B cell (primary cell): ENCODE results near the gene LRATD1. TPM values are rescaled to one million over a fixed set of nuclear protein-coding genes. Genes with fewer than 3 reads are reported as not detected.

Experiments
- ATAC-seq: fragments of 200-7000 bp; cut with Tn5 transposase; one replicate; pipeline ENCODE4 v1.10.0; 2021; ENCODE audit warnings: low read depth, mild to moderate bottlenecking, moderate number of reproducible peaks, moderate library complexity
- CTCF ChIA-PET: fragments of 350-600 bp; sonication (Branson Sonifier 250); formaldehyde crosslinking; loops from one replicate; lab custom pipeline; 2021; ENCODE audit warnings: antibody characterized with exemption, inconsistent platforms; lab: Charles Lee
- POLR2A ChIA-PET: fragments of 350-600 bp; sonication (Branson Sonifier 250); formaldehyde crosslinking; loops from one replicate; lab custom pipeline; 2021; ENCODE audit warnings: antibody characterized with exemption; lab: Charles Lee
- DNase-seq: peaks from one replicate; pipeline ENCODE4 v3.0.0; 2013
- H2AFZ ChIP-seq: 2 replicates; pipeline ENCODE4 v1.6.1; 2012; ENCODE audit warnings: mild to moderate bottlenecking, low read depth, low read length; ENCODE audit not compliant: insufficient read depth, poor library complexity, severe bottlenecking
- H3K27ac ChIP-seq, 2 donors: 1 replicate in 1 of 2; 2 replicates in 1 of 2; pipeline ENCODE4 v1.5.1; 2012 to 2013; ENCODE audit warnings: low read length in 2 of 2, mild to moderate bottlenecking in 2 of 2, moderate library complexity in 1 of 2
- H3K27me3 ChIP-seq, 4 experiments: fragments of 200-600 bp in 1 of 4; sonication (generic) in 1 of 4; replicated peaks in 1 of 4; 1 replicate in 2 of 4; 2 replicates in 2 of 4; pipeline versions ENCODE4 v1.6.1 to v1.7.0; 2013 to 2016; ENCODE audit warnings: low read length in 3 of 4, mild to moderate bottlenecking in 2 of 4, mixed read lengths in 1 of 4, moderate library complexity in 1 of 4; ENCODE audit not compliant: insufficient read depth in 4 of 4, control insufficient read depth in 3 of 4; ENCODE audit errors: control extremely low read depth in 1 of 4
- H3K36me3 ChIP-seq, 2 experiments: replicated peaks in 1 of 2; 1 replicate in 1 of 2; 2 replicates in 1 of 2; pipeline versions ENCODE4 v1.6.1 to v1.7.1; 2013; ENCODE audit warnings: low read length in 1 of 2; ENCODE audit not compliant: insufficient read depth in 2 of 2, control insufficient read depth in 1 of 2; ENCODE audit errors: control extremely low read depth in 1 of 2, extremely low read depth in 1 of 2
- H3K4me1 ChIP-seq, 2 donors: fragments of 200-600 bp in 1 of 2; sonication (generic) in 1 of 2; 1 replicate in 1 of 2; 2 replicates in 1 of 2; pipeline versions ENCODE4 v1.5.1 to v1.6.1; 2013 to 2017; ENCODE audit warnings: low read length in 2 of 2; ENCODE audit not compliant: control insufficient read depth in 2 of 2, insufficient read depth in 2 of 2
- H3K4me2 ChIP-seq: replicated peaks from 2 replicates; pipeline ENCODE3; 2012; ENCODE audit warnings: mild to moderate bottlenecking, low read depth, low read length; ENCODE audit not compliant: poor library complexity, severe bottlenecking
- H3K4me3 ChIP-seq, 5 experiments: fragments of 200-600 bp in 1 of 5; sonication (generic) in 1 of 5; 1 replicate in 3 of 5; 2 replicates in 2 of 5; pipeline versions ENCODE4 v1.5.1 to v1.7.0; 2011 to 2016; ENCODE audit warnings: low read length in 4 of 5, mild to moderate bottlenecking in 4 of 5, low read depth in 2 of 5, control low read depth in 1 of 5, moderate library complexity in 1 of 5; ENCODE audit not compliant: insufficient read depth in 1 of 5; ENCODE audit errors: control extremely low read depth in 1 of 5, extremely low read depth in 1 of 5
- H3K79me2 ChIP-seq: fragments of 200-600 bp; sonication (generic); one replicate; pipeline ENCODE4 v1.6.0; 2016; ENCODE audit warnings: low read length; ENCODE audit not compliant: control insufficient read depth, insufficient read depth
- H3K9ac ChIP-seq: fragments of 200-600 bp; sonication (generic); 2 replicates; pipeline ENCODE4 v1.6.1; 2017; ENCODE audit warnings: mild to moderate bottlenecking, low read length, moderate library complexity
- H3K9me3 ChIP-seq, 3 donors: one replicate each; pipeline versions ENCODE4 v1.6.1 to v1.7.1; 2013; ENCODE audit warnings: low read length in 2 of 3; ENCODE audit not compliant: control insufficient read depth in 2 of 3, insufficient read depth in 1 of 3; ENCODE audit errors: control extremely low read depth in 1 of 3
- H4K20me1 ChIP-seq: 2 replicates; pipeline ENCODE4 v1.6.0; 2012; ENCODE audit warnings: mild to moderate bottlenecking, low read length; ENCODE audit not compliant: insufficient read depth, control insufficient read depth, poor library complexity, severe bottlenecking
- H3K27ac Mint-ChIP-seq: one replicate; pipeline ENCODE4 v1.8.0; 2021; ENCODE audit warnings: mixed read lengths
- H3K27me3 Mint-ChIP-seq: one replicate; pipeline ENCODE4 v1.8.0; 2021; ENCODE audit warnings: mixed read lengths
- H3K4me1 Mint-ChIP-seq: one replicate; pipeline ENCODE4 v1.8.0; 2021; ENCODE audit warnings: mixed read lengths
- H3K4me3 Mint-ChIP-seq: one replicate; pipeline ENCODE4 v1.8.0; 2021; ENCODE audit warnings: mixed read lengths
- H3K9me3 Mint-ChIP-seq: one replicate; pipeline ENCODE4 v1.8.0; 2022; ENCODE audit warnings: mixed read lengths; ENCODE audit not compliant: insufficient read depth
- CTCF ChIP-seq: fragments of 200-600 bp; IDR thresholded peaks from one replicate; pipeline ENCODE4 v1.8.0; 2022; ENCODE audit warnings: antibody characterized with exemption, mild to moderate bottlenecking
- EZH2 ChIP-seq: IDR thresholded peaks from 2 replicates; pipeline ENCODE4 v1.6.1; 2012; ENCODE audit warnings: borderline replicate concordance, low read depth, mild to moderate bottlenecking, moderate library complexity, low read length; ENCODE audit not compliant: insufficient read depth, poor library complexity, severe bottlenecking
- WGBS: methylation state at CpG from one replicate; pipeline ENCODE4 v1.1.5; 2013; ENCODE audit warnings: missing lambda C conversion rate; ENCODE audit not compliant: insufficient coverage; 5-methylcytosine and 5-hydroxymethylcytosine counted together
- intact Hi-C: fragments of 100-400 bp; cut with micrococcal nuclease; formaldehyde crosslinking; loops from one replicate; pipeline ENCODE4 v1.10.0; 2022
- polyA plus RNA-seq: library from polyadenylated mRNA; depleted of rRNA; stranded (reverse); fragments of >200 nt; gene quantifications from 2 replicates; pipeline ENCODE4 v1.2.3, GENCODE V29; 2012
- total RNA-seq, 2 donors: library from RNA; stranded (reverse); fragments of 120-200 nt in 1 of 2; gene quantifications; 1 replicate in 1 of 2; 2 replicates in 1 of 2; pipeline versions ENCODE4 v1.2.3 to v1.2.4, GENCODE V29; 2013 to 2022

The LRATD1 gene
- total and polyA plus RNA-seq, 2 donors (not counting 1 experiment from before 2014, with no cell fraction given) = not detected

- H3K4me2 ChIP-seq = no peak overlapping the region
- intact Hi-C loops = no loop called here
- ATAC-seq = no peak
- Mint-ChIP-seq H3K9me3 (no peaks in the 10 kb centered on the region), H3K27ac (no peak overlapping the region), H3K27me3 (peaks cover 48% of the 10 kb centered on the region), H3K4me3 (no peak overlapping the region), H3K4me1 (peaks cover 3% of the 10 kb centered on the region)
- H2AFZ ChIP-seq = no peak overlapping the region
- TF ChIP-seq EZH2 (no peak), CTCF (no peak)
- WGBS = 16% methylated on average over 31 of the region's 31 CpGs
- H3K9me3 ChIP-seq = peaks cover 0 to 17% (median 0%) of the 10 kb centered on the region in 3 donors
- no peaks in the 10 kb centered on the region for H3K36me3 ChIP-seq
- ChIA-PET POLR2A (no interaction called here), CTCF (no interaction called here)
- H3K4me3 ChIP-seq = no peak overlapping the region
- H3K4me1 ChIP-seq = no peaks in the 10 kb centered on the region
- no peak overlapping the region for H3K9ac ChIP-seq
- no peak overlapping the region for H3K27ac ChIP-seq
- no peaks in the 10 kb centered on the region for H4K20me1 ChIP-seq
- DNase-seq = no peak
- H3K79me2 ChIP-seq = no peaks in the 10 kb centered on the region
- peaks cover 0 to 43% (median 23%) of the 10 kb centered on the region in 4 experiments for H3K27me3 ChIP-seq
Observed at GRCh38 chr2:14634182-14634488, 1.6 kb downstream of the LRATD1 start.

GRCh38 chr2:14634489-14635390 lies 2.2 kb downstream of the LRATD1 start:
- peaks cover 48% of the 10 kb centered on the region for H3K27me3 Mint-ChIP-seq
- TF ChIP-seq EZH2 (no peak), CTCF (no peak)
- Histone ChIP-seq H3K4me3 (no peak overlapping the region), H3K4me1 (no peaks in the 10 kb centered on the region), H2AFZ (no peak overlapping the region), H3K9me3 (peaks cover 0 to 17% (median 0%) of the 10 kb centered on the region in 3 donors), H3K4me2 (no peak overlapping the region), H3K27ac (no peak overlapping the region), H3K36me3 (no peaks in the 10 kb centered on the region), H3K27me3 (peaks cover 0 to 43% (median 23%) of the 10 kb centered on the region in 4 experiments), H4K20me1 (no peaks in the 10 kb centered on the region), H3K9ac (no peak overlapping the region), H3K79me2 (no peaks in the 10 kb centered on the region)
- H3K4me1 Mint-ChIP-seq = peaks cover 3% of the 10 kb centered on the region
- intact Hi-C loops = no loop called here
- H3K9me3 Mint-ChIP-seq = no peaks in the 10 kb centered on the region
- ATAC-seq (no peak), DNase-seq (no peak)
- ChIA-PET CTCF (no interaction called here), POLR2A (no interaction called here)
- no peak overlapping the region for H3K4me3 Mint-ChIP-seq
- 5% methylated on average over 81 of the region's 81 CpGs for WGBS
- no peak overlapping the region for H3K27ac Mint-ChIP-seq
